Measurements from ENCODE around the gene ETV6. TPM values are rescaled to one million over a fixed set of nuclear protein-coding genes. Genes with fewer than 3 reads are reported as not detected.
A peak's percentile ranks its signal among the peaks of the same experiment; 100 is the strongest.

The ETV6 gene
- total RNA-seq, 1 experiment from 2014 or later, result 89.1 TPM

DNA sequence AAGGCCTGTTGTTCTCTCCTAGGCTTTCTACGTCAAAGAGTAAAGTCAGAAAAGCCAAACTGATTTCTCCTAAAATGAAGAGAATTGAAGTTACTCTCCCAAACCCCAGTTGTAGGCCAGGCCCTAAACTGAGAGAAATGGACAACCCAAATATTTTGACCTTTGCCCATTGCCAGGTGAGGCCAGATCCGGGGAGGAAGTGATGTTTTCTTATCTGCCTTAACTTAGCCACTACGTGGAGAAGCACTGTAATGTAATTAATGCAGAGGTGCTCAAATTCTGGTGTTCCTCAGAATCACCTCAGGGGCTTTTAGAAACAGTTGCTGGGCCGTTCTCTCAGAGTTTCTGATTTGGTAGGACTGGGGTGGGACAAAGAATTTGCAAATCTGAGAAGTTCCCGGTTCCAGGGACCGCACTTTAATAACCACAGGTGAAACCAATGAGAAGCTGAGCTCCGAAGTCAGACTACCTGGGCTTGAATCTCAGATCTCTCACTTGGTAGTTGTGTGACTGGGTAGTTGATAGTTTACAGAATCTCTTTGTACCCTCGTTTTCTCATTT, 73.2 kb downstream of the ETV6 start:
- CTCF ChIA-PET, result no interaction called here
- DNase-seq, result no peak
- no peaks in the 10 kb centered on the region for H3K9me3 Mint-ChIP-seq (ENCODE audit: low read depth, unreplicated experiment)
- H3K4me1 Mint-ChIP-seq (ENCODE audit: low read depth, unreplicated experiment), result peaks cover 63% of the 10 kb centered on the region
- no TSS peak for BruUV-seq (replicated peaks)
- TF ChIP-seq CTCF (IDR thresholded peaks at IDR 0.05; ENCODE audit: unreplicated experiment), result no peak
- peaks cover 32% of the 10 kb centered on the region for H3K36me3 Mint-ChIP-seq (ENCODE audit: insufficient read depth, unreplicated experiment)
- H3K4me3 Mint-ChIP-seq (ENCODE audit: low read depth, unreplicated experiment), result no peak overlapping the region
- no peak overlapping the region for H3K27ac Mint-ChIP-seq (ENCODE audit: unreplicated experiment)
- no peaks in the 10 kb centered on the region for H3K27me3 Mint-ChIP-seq (ENCODE audit: unreplicated experiment)
- intact Hi-C loops (cut with micrococcal nuclease; ENCODE audit: unreplicated experiment), result no loop called here

DNA sequence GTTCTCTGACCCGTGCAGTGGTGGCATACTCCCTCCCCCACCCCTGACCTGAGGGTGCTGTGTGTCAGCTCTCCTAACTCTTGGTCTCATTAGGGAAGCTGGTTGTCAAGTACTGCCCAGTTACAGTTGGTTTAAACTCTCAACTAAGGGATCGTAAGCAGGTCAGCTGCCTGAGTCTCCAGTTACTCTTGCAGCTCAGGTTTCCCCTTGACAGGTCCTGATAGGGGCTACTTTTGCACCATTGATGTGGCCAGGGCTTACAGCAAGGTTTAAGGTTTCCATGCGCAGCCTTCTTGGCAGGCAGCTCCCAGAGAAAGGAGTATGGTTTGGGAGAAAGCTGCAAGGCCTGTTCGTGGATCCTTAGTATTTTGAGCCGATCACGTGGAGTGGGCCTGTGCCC, 74.5 kb downstream of the ETV6 start:
- CTCF ChIA-PET, result no interaction called here
- H3K4me3 Mint-ChIP-seq (ENCODE audit: low read depth, unreplicated experiment), result no peak overlapping the region

GRCh38 chr12:11724888-11725311, 75.4 kb downstream of the ETV6 start:
- H3K9me3 Mint-ChIP-seq (ENCODE audit: low read depth, unreplicated experiment), result no peaks in the 10 kb centered on the region
- H3K4me1 Mint-ChIP-seq (ENCODE audit: low read depth, unreplicated experiment), result peaks cover 53% of the 10 kb centered on the region
- TF ChIP-seq CTCF (IDR thresholded peaks at IDR 0.05; ENCODE audit: unreplicated experiment), result no peak
- intact Hi-C loops (cut with micrococcal nuclease; ENCODE audit: unreplicated experiment), result no loop called here
- no peak overlapping the region for H3K4me3 Mint-ChIP-seq (ENCODE audit: low read depth, unreplicated experiment)
- no peaks in the 10 kb centered on the region for H3K27me3 Mint-ChIP-seq (ENCODE audit: unreplicated experiment)
- CTCF ChIA-PET, result no interaction called here
- H3K36me3 Mint-ChIP-seq (ENCODE audit: insufficient read depth, unreplicated experiment), result peaks cover 32% of the 10 kb centered on the region
- no peak for DNase-seq
- no peak overlapping the region for H3K27ac Mint-ChIP-seq (ENCODE audit: unreplicated experiment)
- BruUV-seq (replicated peaks), result no TSS peak

More for the DNA sequence above, 74.5 kb downstream of the ETV6 start:
- Mint-ChIP-seq H3K27ac (ENCODE audit: unreplicated experiment) (peak overlapping the region; percentile 58), H3K9me3 (ENCODE audit: low read depth, unreplicated experiment) (no peaks in the 10 kb centered on the region), H3K27me3 (ENCODE audit: unreplicated experiment) (no peaks in the 10 kb centered on the region), H3K36me3 (ENCODE audit: insufficient read depth, unreplicated experiment) (peaks cover 29% of the 10 kb centered on the region), H3K4me1 (ENCODE audit: low read depth, unreplicated experiment) (peaks cover 53% of the 10 kb centered on the region)
- intact Hi-C loops (cut with micrococcal nuclease; ENCODE audit: unreplicated experiment), result no loop called here
- BruUV-seq (replicated peaks), result no TSS peak
- DNase-seq, result no peak
- TF ChIP-seq CTCF (IDR thresholded peaks at IDR 0.05; ENCODE audit: unreplicated experiment), result no peak

GRCh38 chr12:11725686-11726085, 76.2 kb downstream of the ETV6 start:
- no TSS peak for BruUV-seq (replicated peaks)
- peaks cover 34% of the 10 kb centered on the region for H3K36me3 Mint-ChIP-seq (ENCODE audit: insufficient read depth, unreplicated experiment)
- H3K27me3 Mint-ChIP-seq (ENCODE audit: unreplicated experiment), result no peaks in the 10 kb centered on the region
- H3K9me3 Mint-ChIP-seq (ENCODE audit: low read depth, unreplicated experiment), result no peaks in the 10 kb centered on the region
- no peak overlapping the region for H3K27ac Mint-ChIP-seq (ENCODE audit: unreplicated experiment)
- DNase-seq, result no peak
- peaks cover 57% of the 10 kb centered on the region for H3K4me1 Mint-ChIP-seq (ENCODE audit: low read depth, unreplicated experiment)
- intact Hi-C loops (cut with micrococcal nuclease; ENCODE audit: unreplicated experiment), result no loop called here
- H3K4me3 Mint-ChIP-seq (ENCODE audit: low read depth, unreplicated experiment), result no peak overlapping the region
- CTCF ChIA-PET, result no interaction called here
- TF ChIP-seq CTCF (IDR thresholded peaks at IDR 0.05; ENCODE audit: unreplicated experiment), result no peak

Data from Calu3 (cell line).